GM21381 (cell line): ENCODE measurements around the gene MREG.
A peak's percentile ranks its signal among the peaks of the same experiment; 100 is the strongest.
"Not testable (repeated sequence)": the region's sequence is repeated elsewhere in the genome, so short reads cannot be mapped to it uniquely, and the experiment has no call there.

ENCODE experiments used
- ATAC-seq: cut with Tn5 transposase; IDR thresholded peaks from one replicate; pipeline ENCODE4 v1.9.1; 2021; ENCODE audit warnings: mild to moderate bottlenecking, moderate library complexity; ENCODE audit not compliant: unreplicated experiment

Gene MREG

GRCh38 chr2:215965532-215966165 is 47.7 kb downstream of the MREG start:
- no peak for ATAC-seq

GRCh38 chr2:215961981-215962380 is 51.4 kb downstream of the MREG start:
- ATAC-seq: no peak

GRCh38 chr2:215958257-215958656 is 55.1 kb downstream of the MREG start:
- no peak for ATAC-seq

- ATAC-seq: not testable (repeated sequence)
These were observed 55.8 kb downstream of the MREG start for GRCh38 chr2:215957354-215958122.

GRCh38 chr2:215952860-215953637 is 60.3 kb downstream of the MREG start:
- no peak for ATAC-seq

GRCh38 chr2:215951558-215951957 is 61.8 kb downstream of the MREG start:
- no peak for ATAC-seq

- ATAC-seq: peak; percentile 78
These were observed 63.4 kb downstream of the MREG start for GRCh38 chr2:215949991-215950404.

- no peak for ATAC-seq
These were observed 65.3 kb downstream of the MREG start for GRCh38 chr2:215948051-215948450.

- no peak for ATAC-seq
These were observed 66.8 kb downstream of the MREG start for GRCh38 chr2:215946586-215946985.

- no peak for ATAC-seq
These were observed 71.2 kb downstream of the MREG start for GRCh38 chr2:215942194-215942593.

GRCh38 chr2:215941726-215942125 is 71.6 kb downstream of the MREG start:
- no peak for ATAC-seq

GRCh38 chr2:215940645-215941184 is 72.6 kb downstream of the MREG start:
- ATAC-seq: no peak

GRCh38 chr2:215937190-215937589 is 76.2 kb downstream of the MREG start:
- ATAC-seq: no peak

- ATAC-seq: no peak
These were observed 80.2 kb downstream of the MREG start for GRCh38 chr2:215933151-215933550.

GRCh38 chr2:215931256-215931903 is 82.0 kb downstream of the MREG start:
- ATAC-seq: peak; percentile 86

- ATAC-seq: no peak
These were observed 82.7 kb downstream of the MREG start for GRCh38 chr2:215930505-215931253.

GRCh38 chr2:215929602-215930335 is 83.6 kb downstream of the MREG start:
- ATAC-seq: no peak

GRCh38 chr2:215928086-215928485 is 85.3 kb downstream of the MREG start:
- ATAC-seq: no peak

- not testable (repeated sequence) for ATAC-seq
These were observed 86.4 kb downstream of the MREG start for GRCh38 chr2:215926992-215927391.
